Neural progenitor cell (in vitro differentiated cells): ENCODE measurements around the gene ACOXL.

Experiments used
- CTCF ChIP-seq: fragments of 200-600 bp; sonication (generic); IDR thresholded peaks from 2 replicates; pipeline ENCODE4 v1.5.1; 2017; ENCODE audit warnings: antibody characterized with exemption, mild to moderate bottlenecking
- EZH2 ChIP-seq: fragments of 200-600 bp; sonication (generic); IDR thresholded peaks from 2 replicates; pipeline ENCODE4 v1.6.1; 2017; ENCODE audit warnings: antibody characterized with exemption, mild to moderate bottlenecking, moderate library complexity

- TF ChIP-seq CTCF (no peak), EZH2 (no peak)
Measured at GRCh38 chr2:110858135-110858725, 125.9 kb downstream of the ACOXL start.
